Thymus (tissue), 11 donors: ENCODE results near the gene ROPN1L. TPM values are rescaled to one million over a fixed set of nuclear protein-coding genes. Genes with fewer than 3 reads are reported as not detected.

Experiments used
- DNase-seq, 9 donors: peaks; one replicate each; pipeline ENCODE4 v3.0.0-alpha.2; 2013; ENCODE audit warnings: low spot score in 9 of 9, low read depth in 6 of 9, missing footprints in 1 of 9
- H3K27ac ChIP-seq, 2 donors: one replicate each; pipeline ENCODE4 v1.5.1; 2013; ENCODE audit warnings: control low read depth in 1 of 2, low read depth in 1 of 2, low read length in 1 of 2, mild to moderate bottlenecking in 1 of 2, moderate library complexity in 1 of 2
- H3K27me3 ChIP-seq, 2 donors: one replicate each; pipeline ENCODE4 v1.5.1; 2013; ENCODE audit warnings: low read length in 1 of 2; ENCODE audit not compliant: control insufficient read depth in 2 of 2, insufficient read depth in 1 of 2
- H3K36me3 ChIP-seq, 2 donors: one replicate each; pipeline ENCODE4 v1.5.1; 2013; ENCODE audit warnings: low read length in 1 of 2, mild to moderate bottlenecking in 1 of 2, moderate library complexity in 1 of 2; ENCODE audit not compliant: control insufficient read depth in 2 of 2, insufficient read depth in 2 of 2
- H3K4me1 ChIP-seq, 2 donors: one replicate each; pipeline ENCODE4 v1.5.1; 2013; ENCODE audit warnings: low read length in 2 of 2; ENCODE audit not compliant: control insufficient read depth in 2 of 2, insufficient read depth in 2 of 2
- H3K4me3 ChIP-seq, 2 donors: one replicate each; pipeline ENCODE4 v1.5.1; 2013; ENCODE audit warnings: low read length in 2 of 2, control low read depth in 1 of 2, mild to moderate bottlenecking in 1 of 2
- H3K9me3 ChIP-seq, 2 donors: one replicate each; pipeline ENCODE4 v1.5.1; 2013; ENCODE audit warnings: low read length in 1 of 2, mild to moderate bottlenecking in 1 of 2; ENCODE audit not compliant: control insufficient read depth in 2 of 2, insufficient read depth in 1 of 2
- WGBS: extraction: QIAGEN DNeasy Blood & Tissue Kit; methylation state at CpG from one replicate; pipeline ENCODE4 v1.1.7; 2013; 5-methylcytosine and 5-hydroxymethylcytosine counted together
- polyA plus RNA-seq: library from polyadenylated mRNA; stranded (reverse); fragments of 200-250 nt; gene quantifications from one replicate; pipeline ENCODE4 v1.2.3, GENCODE V29; 2013
- total RNA-seq: library from RNA; stranded (reverse); fragments of 120-200 nt; gene quantifications from one replicate; pipeline ENCODE4 v1.2.4, GENCODE V29; 2013
- donor health status: healthy.

Gene ROPN1L
- total and polyA plus RNA-seq, 2 donors, result 0.42 to 0.68 TPM

DNA sequence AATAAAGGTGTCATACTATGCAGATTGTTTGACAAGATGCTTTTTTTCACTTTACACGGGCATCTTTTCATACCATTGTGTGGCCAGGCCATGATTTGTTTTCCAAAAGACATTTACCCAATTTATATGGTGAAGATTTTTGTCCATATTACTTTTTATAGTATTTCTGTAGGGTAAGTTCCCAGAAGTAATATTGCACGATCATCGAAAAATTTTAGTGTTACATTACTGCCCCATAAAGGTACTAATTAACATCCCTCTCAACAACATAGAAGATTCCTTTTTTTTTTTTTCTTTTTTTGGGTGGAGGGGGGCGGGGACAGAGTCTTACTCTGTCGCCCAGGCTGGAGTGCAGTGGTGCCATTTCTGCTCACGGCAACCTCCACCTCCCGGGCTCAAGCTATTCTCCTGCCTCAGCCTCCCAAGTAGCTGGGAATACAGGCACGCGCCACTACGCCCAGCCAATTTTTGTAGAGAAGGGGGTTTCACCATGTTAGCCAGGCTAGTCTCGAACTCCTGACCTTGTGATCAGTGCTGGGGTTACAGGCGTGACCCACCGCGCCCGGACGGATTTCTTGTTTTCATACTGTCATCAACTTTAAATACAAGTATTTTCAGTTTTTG is 1.2 kb upstream of the ROPN1L start:
- H3K4me3 ChIP-seq, result no peak overlapping the region
- peaks cover 0 to 2% of the 10 kb centered on the region in 2 donors for H3K9me3 ChIP-seq
- no peak overlapping the region for H3K27ac ChIP-seq
- peaks cover 7 to 22% of the 10 kb centered on the region in 2 donors for H3K4me1 ChIP-seq
- H3K27me3 ChIP-seq, result peaks cover 3 to 33% of the 10 kb centered on the region in 2 donors
- DNase-seq, result no peak
- 87% methylated on average over 16 of the region's 16 CpGs for WGBS
- H3K36me3 ChIP-seq, result peaks cover 0 to 7% of the 10 kb centered on the region in 2 donors

DNA sequence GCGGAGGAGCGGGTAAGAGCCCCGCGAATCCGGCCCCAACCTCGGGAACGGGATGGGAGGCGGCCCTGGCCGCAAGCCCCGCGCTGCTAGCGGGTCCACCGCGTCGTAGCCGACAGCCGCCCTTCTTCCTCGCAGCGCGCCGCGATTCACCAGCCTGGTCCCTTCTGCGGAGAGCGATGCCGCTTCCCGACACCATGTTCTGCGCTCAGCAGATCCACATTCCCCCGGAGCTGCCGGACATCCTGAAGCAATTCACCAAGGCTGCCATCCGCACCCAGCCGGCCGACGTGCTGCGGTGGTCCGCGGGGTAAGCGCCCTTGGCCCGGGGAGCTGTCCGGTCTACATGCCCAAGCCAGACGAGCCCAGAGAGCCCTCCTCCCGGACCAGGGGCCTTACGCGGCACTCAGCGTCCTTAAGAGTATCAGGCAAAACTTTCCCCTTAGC is 335 bp downstream of the ROPN1L start:
- peaks cover 0 to 4% of the 10 kb centered on the region in 2 donors for H3K36me3 ChIP-seq
- H3K27ac ChIP-seq, result no peak overlapping the region
- peaks cover 0 to 9% of the 10 kb centered on the region in 2 donors for H3K9me3 ChIP-seq
- peak in 1 of 9 donors; percentile 15 for DNase-seq
- under 1% methylated on average over 44 of the region's 44 CpGs for WGBS
- peak overlapping the region; percentile 52 to 68 for H3K4me3 ChIP-seq
- peaks cover 8 to 28% of the 10 kb centered on the region in 2 donors for H3K4me1 ChIP-seq
- H3K27me3 ChIP-seq, result peaks cover 3 to 33% of the 10 kb centered on the region in 2 donors

DNA sequence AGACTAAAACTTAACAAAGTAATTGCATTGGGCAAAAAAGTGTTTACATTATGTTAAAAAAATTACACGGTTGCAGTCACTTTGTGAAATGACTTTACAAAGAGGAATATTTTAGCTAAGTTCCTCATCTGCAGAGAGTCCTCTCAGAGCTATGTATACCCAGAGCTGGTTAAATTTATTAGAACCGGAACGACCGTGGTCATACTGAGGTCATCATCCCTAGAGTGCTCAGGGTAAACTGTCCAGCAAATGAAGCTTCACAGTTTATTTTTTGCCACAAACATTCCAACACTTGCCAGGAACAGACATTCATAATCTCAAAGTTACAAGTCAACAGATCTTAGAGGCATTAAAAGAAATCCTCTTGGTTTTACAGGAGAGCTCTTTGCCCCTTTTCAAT is 897 bp downstream of the ROPN1L start:
- H3K27ac ChIP-seq, result no peak overlapping the region
- peaks cover 0 to 4% of the 10 kb centered on the region in 2 donors for H3K36me3 ChIP-seq
- peaks cover 3 to 33% of the 10 kb centered on the region in 2 donors for H3K27me3 ChIP-seq
- H3K4me1 ChIP-seq, result peaks cover 8 to 28% of the 10 kb centered on the region in 2 donors
- no peak overlapping the region for H3K4me3 ChIP-seq
- DNase-seq, result no peak
- WGBS, result 18% methylated on average over 4 of the region's 4 CpGs
- H3K9me3 ChIP-seq, result peaks cover 0 to 9% of the 10 kb centered on the region in 2 donors

DNA sequence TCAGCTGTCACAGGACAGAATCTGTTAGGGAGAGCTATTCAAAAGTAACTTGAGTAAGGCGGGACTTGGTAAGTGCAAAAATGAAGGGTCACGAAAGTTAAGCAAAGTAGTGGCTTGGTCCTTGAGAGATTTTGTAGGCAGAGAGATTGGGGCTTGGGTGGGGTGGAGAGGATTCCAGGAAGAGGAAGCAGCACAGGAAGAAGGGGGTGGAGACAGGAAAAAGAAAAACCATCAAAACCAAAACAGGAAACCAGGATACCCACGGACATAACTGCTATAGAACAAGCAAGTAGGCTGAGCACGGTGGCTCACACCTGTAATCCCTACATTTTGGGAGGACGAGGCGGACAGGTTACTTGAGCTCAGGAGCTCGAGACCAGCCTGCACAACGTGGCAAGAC is 3.7 kb downstream of the ROPN1L start:
- Histone ChIP-seq H3K4me1 (peaks cover 8 to 28% of the 10 kb centered on the region in 2 donors), H3K27ac (no peak overlapping the region), H3K4me3 (no peak overlapping the region)

DNA sequence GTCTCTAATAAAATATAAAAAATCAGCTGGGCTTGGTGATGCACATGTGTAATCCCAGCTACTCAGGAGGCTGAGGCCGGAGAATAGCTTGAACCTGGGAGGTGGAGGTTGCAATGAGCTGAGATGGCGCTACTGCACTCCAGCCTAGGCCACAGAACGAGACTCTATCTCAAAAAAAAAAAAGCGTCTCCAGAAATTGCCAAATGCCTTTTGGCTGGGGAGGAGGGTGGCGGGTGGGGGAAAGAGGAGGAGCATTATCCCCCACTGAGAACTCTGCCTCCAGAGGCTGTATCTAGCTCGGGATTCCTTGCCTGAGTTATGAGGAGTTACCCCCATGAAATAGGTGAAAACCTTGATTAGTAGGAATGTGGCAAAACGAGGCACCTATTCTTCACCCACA is 4.8 kb downstream of the ROPN1L start:
- no peak overlapping the region for H3K27ac ChIP-seq
- no peak for DNase-seq
- H3K36me3 ChIP-seq, result no peaks in the 10 kb centered on the region
- H3K4me1 ChIP-seq, result peaks cover 5 to 20% of the 10 kb centered on the region in 2 donors
- WGBS, result 93% methylated on average over 7 of the region's 7 CpGs
- H3K9me3 ChIP-seq, result peaks cover 0 to 9% of the 10 kb centered on the region in 2 donors
- peaks cover 3 to 22% of the 10 kb centered on the region in 2 donors for H3K27me3 ChIP-seq
- H3K4me3 ChIP-seq, result no peak overlapping the region

More for the DNA sequence above, 3.7 kb downstream of the ROPN1L start:
- peak in 3 of 9 donors; percentile 21 to 49 (median 22) for DNase-seq
- Histone ChIP-seq H3K36me3 (no peaks in the 10 kb centered on the region), H3K27me3 (peaks cover 3 to 33% of the 10 kb centered on the region in 2 donors), H3K9me3 (peaks cover 0 to 9% of the 10 kb centered on the region in 2 donors)
- 41% methylated on average over 8 of the region's 8 CpGs for WGBS

DNA sequence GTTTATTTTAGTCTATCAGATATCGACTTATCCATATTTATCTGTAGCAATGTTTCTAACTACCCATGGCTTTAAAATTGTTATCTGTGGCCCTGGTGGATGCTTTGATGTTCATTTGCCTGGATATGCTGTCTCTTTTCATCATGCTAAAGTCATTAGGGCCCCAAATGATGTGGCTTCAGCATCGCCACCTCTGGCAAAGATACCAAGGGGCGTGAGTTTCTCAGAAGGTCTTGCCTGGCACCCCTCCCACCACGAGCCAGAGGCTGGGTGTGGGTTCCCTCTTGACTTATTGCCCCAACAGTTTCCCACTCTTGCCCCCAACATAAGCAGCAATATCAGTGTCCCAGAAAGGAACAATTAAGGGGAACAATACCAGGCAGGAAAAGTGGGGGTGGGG is 5.4 kb downstream of the ROPN1L start:
- peaks cover 5 to 16% of the 10 kb centered on the region in 2 donors for H3K4me1 ChIP-seq
- DNase-seq, result no peak
- WGBS, result 89% methylated on average over 4 of the region's 4 CpGs
- H3K4me3 ChIP-seq, result no peak overlapping the region
- H3K27ac ChIP-seq, result no peak overlapping the region
- peaks cover 0 to 9% of the 10 kb centered on the region in 2 donors for H3K9me3 ChIP-seq
- H3K36me3 ChIP-seq, result no peaks in the 10 kb centered on the region
- peaks cover 2 to 16% of the 10 kb centered on the region in 2 donors for H3K27me3 ChIP-seq

DNA sequence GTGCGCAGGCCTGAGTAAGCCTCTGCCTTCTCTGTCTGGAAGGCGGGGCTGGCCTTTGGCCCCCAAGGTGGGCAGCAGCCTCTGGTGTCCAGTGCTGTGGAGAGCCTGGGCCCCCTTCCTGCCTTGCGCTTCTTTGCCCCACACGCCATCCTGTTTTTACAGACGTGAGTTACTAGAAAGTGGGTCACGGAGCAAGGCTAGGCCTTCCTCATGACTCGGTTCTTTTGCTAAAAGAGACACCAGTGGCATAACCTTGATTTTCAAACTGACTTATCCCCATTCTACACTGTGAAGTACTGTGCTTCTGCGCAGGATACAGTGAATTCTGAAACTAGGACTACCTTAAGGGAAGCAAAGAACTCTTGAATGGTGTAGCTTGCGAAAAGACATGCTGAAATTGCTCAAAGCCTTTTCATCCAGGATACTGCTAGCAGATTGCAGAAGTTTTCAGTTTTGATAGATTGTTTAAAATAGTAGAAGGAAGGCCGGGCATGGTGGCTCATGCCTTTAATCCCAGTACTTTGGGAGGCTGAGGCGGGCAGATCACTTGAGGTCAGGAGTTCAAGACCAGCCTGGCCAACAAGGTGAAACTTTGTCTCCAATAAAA is 7.2 kb downstream of the ROPN1L start:
- H3K4me1 ChIP-seq, result peaks cover 5 to 13% of the 10 kb centered on the region in 2 donors
- no peaks in the 10 kb centered on the region for H3K27me3 ChIP-seq
- H3K9me3 ChIP-seq, result peaks cover 0 to 9% of the 10 kb centered on the region in 2 donors
- no peaks in the 10 kb centered on the region for H3K36me3 ChIP-seq
- 97% methylated on average over 11 of the region's 11 CpGs for WGBS
- no peak for DNase-seq
- H3K4me3 ChIP-seq, result no peak overlapping the region
- H3K27ac ChIP-seq, result no peak overlapping the region

DNA sequence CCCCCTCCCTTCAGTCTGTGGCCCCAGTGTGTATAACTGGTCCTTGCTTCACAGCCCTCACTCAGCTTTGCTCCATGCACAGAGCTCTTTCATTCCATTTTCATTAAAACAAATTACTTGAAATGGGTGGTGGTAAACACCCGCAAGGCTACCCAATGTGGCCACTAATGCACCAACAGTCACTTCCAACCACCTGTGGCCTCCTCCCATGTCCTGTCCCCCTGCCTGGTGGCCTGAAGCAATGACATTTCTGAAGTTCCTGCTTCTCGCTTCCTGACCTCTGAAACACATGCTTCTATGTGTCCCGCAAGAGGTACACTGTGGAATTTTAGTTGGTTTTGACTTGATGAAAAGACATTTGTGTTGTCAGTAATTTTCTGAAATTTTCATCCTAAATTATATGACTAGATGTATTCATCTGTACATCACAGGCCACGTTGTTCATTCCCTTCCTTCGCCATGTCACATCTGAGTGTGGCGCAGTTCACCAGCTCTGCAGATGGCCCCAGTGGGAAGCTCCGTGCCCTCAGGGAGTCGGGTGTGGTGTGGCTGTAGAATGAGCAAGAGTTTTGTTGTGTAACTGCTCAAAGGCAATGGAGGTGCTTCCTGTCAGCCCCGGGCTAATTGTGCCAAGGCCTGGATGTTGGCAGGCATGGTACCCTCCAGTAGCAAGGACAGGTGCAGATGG is 9.6 kb downstream of the ROPN1L start:
- Histone ChIP-seq H3K4me1 (peaks cover 0 to 2% of the 10 kb centered on the region in 2 donors), H3K36me3 (no peaks in the 10 kb centered on the region), H3K27me3 (no peaks in the 10 kb centered on the region), H3K4me3 (no peak overlapping the region), H3K27ac (no peak overlapping the region), H3K9me3 (no peaks in the 10 kb centered on the region)
- 85% methylated on average over 9 of the region's 9 CpGs for WGBS
- no peak for DNase-seq
